Activated CD8-positive, alpha-beta memory T cell treated with anti-CD3 and anti-CD28 coated beads, Interleukin-2, amount 50 U/mL, for 1 hour (primary cell): ENCODE results near the gene GNB1L.

Source experiments
- DNase-seq: peaks from one replicate; pipeline ENCODE4 v3.0.0-alpha.2; 2020; ENCODE audit errors: extremely low read depth

The GNB1L gene

DNA sequence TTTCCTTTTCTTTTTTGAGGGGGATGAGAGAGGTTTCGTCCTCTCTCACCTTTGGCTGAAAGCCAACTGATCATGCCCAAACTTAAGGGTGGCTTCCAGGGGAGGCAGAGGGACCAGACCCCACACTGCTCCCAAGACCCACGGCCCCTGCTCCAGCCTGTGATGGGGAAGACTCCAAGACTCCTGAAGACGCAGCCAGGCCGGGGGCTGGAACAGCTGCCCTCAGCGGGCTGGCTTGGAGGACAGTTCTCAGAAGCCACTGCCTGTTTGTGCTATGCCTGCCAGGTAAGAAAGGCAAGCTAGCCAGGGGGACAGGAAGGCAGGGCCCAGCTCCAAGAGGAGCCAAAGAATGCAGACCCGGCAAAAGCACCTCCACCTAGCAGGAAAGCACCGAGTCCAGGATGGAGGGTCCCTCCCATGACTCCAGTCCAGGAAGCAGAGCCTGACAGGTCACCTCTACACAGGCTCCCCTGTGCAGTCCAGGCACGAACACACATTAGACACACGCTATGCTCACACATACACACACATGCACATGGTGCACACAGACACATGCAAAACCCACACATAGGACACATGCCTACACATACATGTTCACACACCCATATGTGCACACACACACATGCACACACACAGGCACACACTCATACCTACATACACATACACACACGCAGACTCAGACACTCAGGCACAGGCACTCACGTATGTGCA, 31.3 kb downstream of the GNB1L start:
- DNase-seq = no peak

DNA sequence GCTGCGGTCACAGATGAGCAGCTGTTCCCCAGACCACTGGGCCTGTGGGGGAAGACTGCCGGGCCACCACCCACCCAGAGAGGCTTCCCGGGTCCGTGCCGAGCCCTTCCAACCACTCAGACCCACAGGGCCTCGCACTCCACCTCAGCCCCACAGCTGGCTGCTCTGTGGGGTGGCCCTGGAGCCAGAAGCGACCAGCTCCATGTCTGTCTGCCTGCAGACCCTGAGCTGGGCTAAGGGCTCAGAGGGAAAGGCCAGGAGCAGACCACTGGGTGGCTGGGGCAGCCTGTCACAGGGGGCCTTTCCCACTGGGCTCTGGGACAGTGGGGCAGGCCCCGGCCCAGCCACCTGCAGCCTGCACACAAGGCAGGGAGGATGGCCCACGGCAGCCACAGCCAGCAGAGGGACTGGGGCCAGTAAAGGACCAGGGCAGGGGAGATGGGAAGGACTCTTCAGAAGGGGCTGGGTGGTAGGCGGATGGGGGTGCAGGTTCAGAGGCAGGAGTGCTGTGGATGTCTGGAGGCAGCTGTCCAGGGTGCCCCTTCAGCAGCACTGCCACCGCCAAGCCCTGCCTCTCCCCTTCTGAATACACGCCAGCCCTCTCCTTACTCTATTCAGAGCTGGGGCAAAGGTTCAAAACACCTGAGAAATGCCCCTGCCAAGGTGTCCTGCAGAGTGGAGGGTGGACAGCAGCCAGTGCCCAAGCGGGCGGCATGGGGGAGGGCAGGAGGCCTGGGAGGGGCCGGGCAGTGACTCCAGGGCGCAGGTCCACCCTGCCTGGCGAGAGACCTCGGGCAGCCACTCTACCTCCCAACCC, 32.2 kb downstream of the GNB1L start:
- no peak for DNase-seq

DNA sequence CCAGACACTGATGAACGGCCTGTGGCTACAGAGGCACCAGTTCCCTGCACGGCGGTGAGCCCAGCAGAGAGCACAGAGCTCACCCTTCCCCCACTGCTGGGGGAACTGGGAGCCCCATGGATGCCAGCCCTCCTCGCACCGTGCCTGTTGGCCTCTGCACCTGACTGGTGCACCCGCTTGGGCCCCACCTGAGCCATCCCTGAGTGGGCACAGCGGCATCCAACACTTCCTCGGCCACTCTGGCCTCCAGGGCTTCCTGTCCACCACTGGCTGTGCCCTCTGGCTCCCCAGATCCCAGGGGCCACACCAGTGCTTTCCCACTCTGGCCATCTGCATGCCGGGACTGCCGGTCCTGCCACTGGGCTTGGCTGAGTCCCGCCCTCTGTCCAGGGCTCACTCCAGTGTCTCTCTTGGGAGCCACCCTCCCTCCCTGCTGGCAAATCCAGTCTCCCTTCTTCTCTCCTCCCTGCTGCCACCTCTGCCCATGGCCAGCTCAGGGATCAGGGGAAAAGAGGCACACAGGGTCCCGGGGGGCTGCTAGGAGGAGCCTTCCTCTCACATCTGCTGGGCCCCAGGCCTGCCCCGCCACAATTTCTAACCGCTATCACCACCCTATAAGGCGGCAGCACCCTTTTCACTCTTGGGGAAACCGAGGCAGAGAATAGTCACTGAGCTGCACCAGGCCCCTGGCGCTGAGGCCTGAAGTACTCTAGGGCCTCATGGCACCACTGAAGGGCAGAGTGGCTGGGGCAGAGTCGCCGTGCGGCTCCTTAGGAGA, 33.0 kb downstream of the GNB1L start:
- no peak for DNase-seq

DNA sequence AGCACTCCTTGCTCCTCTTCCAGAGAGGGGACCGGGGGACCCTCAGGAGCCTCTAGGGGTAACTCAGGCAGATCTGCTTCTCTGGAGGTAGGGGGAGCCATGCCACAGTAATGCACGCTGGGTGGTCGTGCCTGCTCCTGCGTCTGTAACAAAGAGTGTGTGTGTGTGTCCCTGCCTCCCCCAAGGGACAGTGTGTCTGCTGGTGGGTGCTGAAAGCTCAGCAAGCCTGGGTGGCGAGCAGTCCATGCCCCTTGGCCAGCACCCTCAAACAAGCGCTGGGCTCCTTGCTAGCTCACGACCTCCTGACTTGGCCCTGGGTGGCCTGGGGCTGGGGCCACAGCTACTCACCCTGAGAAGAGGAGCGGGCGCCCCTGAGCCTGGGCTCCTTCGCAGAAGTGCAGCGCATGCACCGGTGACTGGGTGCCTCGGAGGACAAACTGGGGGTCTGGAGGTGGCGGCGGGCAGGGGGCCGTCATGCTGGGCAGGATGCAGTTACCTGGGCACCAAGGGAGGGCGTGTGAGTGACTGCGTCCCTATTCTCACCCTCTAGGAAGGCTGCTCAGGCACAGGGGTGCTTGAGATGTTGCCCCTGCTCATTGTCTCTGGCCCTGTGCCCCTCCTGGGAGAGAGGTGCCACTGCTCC, 33.7 kb downstream of the GNB1L start:
- DNase-seq = no peak

DNA sequence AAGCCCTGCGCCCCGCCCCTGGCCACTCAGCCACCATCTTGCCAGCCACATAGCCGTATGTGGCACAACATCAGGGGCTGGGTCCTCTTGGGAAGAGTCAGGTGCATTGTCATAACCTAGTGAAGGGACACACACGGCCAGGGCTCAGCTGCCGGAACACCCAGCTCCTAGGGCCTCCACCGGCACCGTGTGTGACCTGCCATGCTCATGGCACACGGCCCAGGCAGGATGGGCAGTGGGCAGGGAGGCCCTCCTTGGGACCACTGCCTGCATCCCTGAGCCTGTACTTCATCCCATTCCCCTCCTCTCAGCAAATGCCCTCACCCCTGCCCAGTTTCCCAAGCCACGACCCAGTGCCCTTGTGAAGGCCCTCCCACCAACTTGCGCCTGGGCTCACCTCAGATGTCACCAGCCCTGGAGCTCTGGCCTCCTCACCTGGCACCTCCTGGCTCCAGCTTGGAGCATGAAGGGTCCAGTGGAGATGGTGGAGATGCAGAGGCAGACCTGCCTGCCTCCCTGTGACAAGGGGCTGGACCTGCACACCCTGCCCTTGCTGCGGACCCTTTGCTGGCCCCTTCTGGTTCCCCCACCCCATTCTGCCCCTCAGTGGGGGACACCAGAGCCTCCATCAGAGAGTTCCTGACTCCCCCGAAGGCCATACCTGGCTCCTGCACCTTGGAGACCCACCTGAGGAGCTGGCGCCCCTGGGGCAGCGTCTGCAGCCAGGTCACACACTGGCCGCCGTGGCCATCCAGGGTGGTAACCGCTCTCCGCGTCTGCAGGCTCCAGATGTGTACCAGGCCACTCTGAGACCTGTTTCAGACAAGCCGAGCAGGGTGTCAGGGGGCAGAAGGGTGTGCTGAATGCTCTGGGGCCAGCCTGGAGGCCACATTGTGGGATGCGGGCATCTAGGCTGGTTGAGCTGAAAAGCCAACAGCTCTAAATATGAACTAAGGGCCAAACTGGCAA, 34.5 kb downstream of the GNB1L start:
- no peak for DNase-seq

DNA sequence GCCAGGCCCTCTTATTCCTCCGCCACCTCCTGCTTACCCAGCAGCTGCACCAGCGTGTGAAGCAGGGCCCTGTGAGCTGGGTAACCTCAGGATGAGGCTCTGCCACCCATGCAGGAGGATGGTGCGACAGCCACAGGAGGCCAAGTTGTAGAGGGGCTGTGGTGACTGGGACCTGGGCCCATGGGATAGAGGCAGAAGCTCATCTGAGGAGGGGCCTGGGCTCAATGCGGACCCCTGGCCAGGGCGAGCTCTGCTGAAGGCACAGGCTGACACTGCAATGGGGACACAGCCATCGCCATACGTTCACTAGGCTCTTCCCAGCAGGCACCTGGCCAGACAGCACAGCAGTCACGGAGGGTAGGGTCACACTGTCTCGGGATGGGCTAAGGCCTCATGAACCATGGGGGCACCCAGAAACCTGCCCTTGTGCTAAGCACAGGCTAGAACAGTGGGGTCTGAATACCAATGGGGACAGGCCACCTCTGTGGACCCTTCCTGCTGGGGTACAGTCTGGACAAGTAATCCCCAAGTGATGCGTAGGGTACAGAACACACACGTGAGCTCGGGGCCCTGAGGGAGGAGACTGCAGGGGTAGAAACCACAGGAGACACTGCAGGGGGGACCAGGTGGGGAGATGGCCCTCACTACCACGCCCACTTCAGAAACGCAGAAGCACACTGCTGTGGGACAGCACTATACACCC, 35.3 kb downstream of the GNB1L start:
- no peak for DNase-seq

DNA sequence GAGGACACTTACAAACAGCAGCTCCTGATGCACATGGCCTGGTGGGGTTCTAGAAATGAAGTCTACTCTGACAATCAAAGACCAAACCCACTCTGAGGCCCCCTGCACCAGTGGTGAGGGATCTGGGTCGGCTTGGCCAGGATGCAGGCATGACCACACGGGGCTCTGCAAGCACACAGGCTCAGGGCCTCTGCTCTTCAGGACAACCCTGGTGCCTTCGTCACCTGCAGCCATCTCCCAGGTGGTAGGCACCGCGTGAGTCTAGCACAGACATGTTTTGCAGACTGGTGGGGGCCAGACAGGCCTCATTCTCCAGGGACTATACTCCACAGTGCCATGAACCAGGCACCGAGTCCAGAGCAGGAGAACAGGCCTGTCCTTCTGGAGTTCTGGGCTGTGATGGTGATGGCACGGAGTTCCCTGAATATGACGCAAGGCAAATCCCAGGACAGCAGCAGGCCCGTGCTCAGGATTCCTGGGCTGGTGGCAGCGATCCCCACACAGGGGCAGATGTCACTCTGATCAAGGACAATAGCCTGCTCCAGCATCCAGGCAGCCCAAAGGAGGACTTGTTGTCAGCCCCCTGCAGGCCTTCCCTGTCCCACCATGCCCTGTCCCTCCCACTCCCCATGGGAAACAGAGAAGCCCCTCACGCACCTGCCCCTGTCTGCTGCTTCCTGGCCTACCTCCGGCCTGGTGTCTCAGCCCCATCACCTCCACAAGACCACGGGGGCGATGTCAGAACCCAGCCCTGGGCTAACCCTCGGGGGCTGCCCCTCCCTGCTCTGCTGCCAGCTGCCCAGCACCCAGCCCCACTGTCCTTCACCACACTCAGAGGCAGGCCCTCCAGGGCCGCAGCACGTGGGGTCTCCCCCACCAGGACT, 36.1 kb downstream of the GNB1L start:
- no peak for DNase-seq

DNA sequence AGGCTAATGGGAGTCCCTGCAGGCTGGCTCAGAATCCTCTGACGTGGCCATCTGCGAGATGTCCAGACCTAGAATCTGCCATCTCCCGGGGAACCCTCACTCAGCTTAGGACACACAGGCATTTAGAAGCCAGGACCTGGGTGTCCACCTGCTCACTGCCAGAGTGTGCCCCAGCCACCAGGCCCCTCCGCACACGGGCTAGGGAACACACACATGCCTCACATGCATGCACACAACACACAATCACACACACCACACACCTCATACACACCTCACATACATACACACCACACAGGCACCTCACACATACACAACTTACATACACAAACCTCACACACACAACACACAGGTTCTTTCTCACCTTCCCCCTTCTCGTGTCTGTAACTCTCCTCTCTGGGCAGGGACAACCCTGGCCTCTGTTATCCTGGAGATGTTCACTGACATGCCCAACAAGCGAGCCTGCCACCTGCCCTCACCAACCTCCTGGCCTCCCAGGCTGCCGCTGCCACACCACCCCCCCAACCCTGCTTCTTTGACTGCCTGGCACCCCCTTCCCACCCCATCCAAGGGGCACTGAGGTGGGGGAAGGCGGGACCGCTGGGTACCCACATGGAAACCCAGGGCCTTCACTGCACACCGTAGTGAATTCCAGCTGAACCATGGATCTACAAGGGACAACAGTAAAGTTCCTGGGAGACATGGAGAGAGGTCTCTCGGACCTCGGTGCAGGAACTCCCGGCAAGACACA, 38.1 kb downstream of the GNB1L start:
- no peak for DNase-seq

DNA sequence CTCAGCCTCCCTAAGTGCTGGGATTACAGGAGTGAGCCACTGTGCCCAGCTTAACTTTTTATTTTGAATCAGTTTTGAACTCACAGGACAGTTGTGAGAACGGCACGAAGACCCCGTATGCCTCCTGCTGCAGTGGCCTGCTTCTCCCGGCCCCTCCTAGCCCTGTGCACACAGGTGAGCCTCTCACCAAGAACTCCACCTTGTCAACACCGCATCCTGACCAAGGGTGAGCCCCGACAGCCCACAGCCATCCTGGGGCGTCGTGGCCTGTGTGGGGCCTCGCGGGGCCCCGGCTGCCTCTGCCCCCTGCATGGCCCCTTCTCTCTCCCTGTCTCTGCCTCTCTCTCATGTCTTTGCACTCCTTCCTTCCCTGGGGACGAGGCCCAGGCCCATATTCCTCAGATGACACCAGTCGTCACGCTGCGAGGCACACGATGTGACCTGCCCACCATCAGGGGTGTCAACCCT, 38.8 kb downstream of the GNB1L start:
- no peak for DNase-seq

DNA sequence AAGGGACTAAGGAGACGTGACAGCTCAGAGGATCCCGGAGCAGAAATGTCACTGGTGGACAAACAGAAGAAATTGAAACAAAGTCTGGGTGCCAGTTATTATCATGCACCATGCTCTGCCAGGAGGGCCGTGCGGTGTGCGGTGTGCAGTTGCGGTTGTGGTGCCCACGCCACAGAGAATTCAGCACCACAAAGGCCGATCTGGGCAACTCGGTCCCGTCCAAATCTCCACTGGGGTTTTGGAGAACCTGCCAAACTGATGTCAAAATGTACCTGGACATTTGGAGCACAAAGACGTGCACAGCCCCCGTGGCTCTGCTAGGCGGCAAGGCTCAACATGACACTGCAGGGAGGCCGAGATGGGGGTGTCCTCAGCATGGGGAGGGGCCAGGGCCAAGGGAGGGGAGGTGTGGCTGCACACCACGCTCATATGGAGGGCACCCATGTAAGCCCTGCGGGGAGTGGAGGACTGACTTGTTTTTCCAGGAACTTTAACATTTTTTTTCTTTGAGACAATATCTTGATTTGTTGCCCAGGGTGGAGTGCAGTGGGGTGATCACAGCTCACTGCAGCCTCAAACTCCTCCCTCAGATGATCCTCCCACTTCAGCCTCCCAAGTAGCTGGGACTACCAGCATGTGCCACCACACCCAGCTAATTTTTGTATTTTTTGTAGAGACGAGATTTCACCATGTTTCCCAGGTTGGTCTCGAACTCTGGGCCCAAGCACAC, 39.4 kb downstream of the GNB1L start:
- no peak for DNase-seq

DNA sequence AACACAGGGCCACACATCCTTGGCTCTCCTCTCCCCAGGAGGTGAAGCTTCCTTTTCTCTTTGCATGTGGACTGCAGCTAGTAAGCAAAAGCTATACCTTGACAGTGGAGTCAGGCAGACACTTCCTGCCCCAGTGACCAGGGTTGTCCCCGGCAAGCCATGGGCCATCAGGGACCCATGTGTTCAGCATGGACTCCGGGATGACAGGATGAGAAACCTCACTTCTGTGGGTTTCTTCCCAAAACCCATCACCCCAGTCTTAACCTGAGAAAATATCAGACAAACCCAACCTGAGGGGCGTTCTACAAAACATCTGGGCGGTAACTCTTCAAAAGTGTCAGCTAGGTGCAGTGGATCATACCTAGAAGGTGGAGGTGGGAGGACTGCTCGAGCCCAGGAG, 40.2 kb downstream of the GNB1L start:
- no peak for DNase-seq

DNA sequence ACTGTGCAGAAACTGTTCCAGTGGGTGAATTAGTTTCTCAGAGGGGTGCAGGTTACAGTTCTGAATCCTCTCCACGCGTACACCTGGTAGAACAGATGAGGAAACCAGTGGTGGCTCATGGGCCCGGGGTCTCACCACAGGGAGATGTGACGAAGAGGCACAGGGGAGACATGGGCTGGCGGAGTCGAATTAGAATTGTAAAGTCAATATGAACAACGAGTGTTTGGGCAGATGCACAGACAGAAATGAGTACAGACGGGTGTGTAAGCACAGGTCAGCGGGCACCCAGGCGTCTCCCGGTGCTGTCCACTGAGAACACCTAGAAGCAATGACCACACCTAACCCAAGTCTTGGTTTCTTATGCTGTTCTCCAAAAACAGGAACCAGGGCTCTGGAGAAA, 41.8 kb downstream of the GNB1L start:
- DNase-seq = no peak

DNA sequence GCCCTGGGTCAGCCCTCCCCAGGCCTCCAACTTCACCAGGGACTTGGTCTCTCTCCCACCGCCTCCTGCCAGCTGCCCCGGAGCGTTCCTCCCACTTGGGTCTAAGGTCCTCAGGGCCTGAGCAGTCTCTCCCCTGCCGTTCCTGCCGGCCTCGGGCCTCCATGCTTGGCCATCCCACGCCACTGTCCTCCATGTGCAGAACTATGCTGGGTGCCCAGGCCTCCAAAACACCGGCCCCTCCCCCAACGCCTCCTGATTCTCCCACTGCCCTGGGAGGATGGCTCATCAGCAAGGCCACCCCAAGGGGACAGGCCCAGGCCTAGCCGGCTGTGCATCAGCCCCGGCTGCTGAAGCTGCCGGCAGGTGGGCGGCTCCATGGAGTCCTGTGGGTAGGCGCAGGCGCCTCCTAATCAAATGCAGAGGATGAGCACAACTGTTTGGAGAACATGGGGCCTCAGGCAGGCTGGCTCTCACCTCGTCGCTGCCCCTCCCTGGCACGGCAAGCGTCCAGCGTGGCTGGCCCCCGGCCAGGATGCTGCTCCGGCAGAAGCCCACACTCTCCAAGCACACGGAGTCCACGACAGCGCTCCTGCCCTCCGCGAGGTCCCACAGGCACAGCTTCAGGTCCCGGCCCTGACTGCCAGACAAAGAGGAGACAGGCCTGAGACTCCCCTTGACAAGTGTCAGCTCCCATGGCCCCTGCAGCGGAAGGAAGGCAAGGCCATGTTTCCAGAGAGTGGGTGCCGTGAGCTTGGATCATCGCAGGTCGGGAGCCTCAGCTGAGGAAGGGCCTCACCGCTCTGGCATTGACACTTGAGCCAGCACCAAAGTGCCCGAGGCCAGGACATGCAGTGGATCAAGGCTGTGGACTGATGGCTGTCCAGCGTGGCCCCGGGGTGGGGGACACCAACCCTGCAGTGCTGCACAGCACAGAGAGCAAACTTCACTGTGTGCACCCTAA, 42.6 kb downstream of the GNB1L start:
- no peak for DNase-seq

DNA sequence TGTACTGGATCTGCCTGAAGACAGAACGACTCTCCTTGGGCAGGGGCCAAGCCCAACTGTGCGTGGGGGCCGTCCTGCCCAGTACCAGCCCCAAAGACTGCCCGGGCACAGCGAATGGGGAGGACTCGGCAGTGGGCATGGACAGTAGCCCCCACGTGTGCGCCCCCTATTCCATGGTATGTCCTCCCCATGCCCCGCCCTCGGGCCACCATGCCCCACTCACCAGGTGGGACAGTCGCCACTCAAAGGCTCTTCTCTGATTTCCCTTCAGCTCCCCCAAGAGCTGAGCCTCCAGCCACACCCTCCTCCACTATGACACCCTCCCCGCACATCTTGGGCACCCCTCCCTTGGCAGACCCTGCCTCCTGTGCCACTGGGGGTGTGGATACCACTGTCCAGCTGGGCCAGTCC, 43.5 kb downstream of the GNB1L start:
- DNase-seq = no peak

DNA sequence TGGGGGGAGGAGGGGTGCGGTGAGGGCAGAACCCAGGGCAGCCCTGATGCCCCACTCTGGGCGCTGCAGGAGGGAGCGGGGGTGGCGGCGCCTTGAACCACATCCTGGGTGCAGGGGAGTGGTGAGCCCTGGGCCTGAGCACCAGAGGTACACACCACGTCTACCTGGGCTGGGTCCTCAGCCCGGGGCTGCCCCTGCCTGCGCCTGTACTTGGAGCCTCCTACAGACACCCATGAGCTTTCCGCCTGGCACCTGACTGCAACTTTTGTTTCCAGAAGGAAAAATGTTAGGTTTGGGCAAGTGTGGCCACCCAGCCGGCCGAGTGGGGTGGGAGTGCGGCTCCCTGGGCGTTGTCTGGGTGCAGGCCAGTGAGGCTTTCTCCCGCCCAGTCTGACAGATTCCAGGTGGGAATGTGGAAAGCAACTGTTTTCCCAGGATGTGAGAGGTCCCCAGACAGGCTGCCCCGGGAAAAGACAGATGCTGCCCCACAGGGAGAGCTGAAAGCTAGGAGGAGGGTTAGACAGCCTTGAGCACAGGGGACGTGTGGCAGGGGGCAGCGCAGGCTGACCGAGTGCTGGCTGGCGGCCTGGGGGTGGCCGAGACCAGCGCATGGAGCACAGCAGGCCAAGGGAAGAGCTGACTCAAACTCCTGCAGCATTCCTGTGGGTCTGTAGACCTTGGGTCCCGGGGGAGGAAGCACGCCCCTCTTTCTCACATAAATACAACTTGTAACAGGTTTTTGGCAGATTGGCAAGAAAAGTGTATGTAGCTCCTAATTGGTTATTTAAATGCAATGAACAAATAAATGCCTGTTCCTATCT, 44.1 kb downstream of the GNB1L start:
- DNase-seq = no peak

DNA sequence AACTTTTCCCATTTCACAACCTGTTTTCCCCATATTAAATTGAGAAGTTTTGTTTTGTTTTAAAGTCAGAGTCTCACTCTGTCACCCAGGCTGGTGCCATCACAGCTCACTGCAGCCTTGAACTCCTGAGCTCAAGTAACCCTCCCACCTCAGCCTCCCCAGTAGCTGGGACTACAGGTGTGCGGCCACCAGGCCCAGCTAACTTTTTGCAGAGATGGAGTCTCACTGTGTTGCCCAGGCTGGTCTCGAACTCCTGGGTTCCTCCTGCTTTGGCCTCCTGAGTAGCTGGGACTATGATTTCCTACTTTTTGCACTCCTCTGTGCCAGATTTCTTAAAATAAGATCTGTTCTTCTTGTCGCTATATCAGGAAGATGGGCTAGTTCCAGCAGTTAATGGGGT, 44.9 kb downstream of the GNB1L start:
- DNase-seq = no peak
